Tibial nerve (tissue), 4 donors: Measurements from ENCODE around the gene SERINC1. TPM values are rescaled to one million over a fixed set of nuclear protein-coding genes. Genes with fewer than 3 reads are reported as not detected.
A peak's percentile ranks its signal among the peaks of the same experiment; 100 is the strongest.
"Not testable (repeated sequence)": the region's sequence is repeated elsewhere in the genome, so short reads cannot be mapped to it uniquely, and the experiment has no call there.

Experiments
- DNase-seq, 2 donors: peaks; one replicate each; pipeline ENCODE4 v3.0.0-alpha.2; 2019; ENCODE audit warnings: low spot score in 2 of 2
- H3K27ac ChIP-seq, 4 donors: fragments of 200-600 bp; sonication (generic) in 3 of 4; one replicate each; pipeline ENCODE4 v1.5.1; 2017 to 2019; ENCODE audit warnings: mild to moderate bottlenecking in 1 of 4
- H3K27me3 ChIP-seq, 2 donors: fragments of 200-600 bp; sonication (generic) in 1 of 2; one replicate each; pipeline versions ENCODE4 v1.5.1 to v1.6.0; 2017 to 2019
- H3K36me3 ChIP-seq, 3 donors: fragments of 200-600 bp; sonication (generic); one replicate each; pipeline ENCODE4 v1.5.1; 2018 to 2019
- H3K4me1 ChIP-seq, 4 donors: fragments of 200-600 bp; sonication (generic) in 3 of 4; one replicate each; pipeline ENCODE4 v1.5.1; 2017 to 2019
- H3K4me3 ChIP-seq, 4 donors: fragments of 200-600 bp; sonication (generic) in 3 of 4; one replicate each; pipeline ENCODE4 v1.5.1; 2017 to 2019; ENCODE audit warnings: mild to moderate bottlenecking in 1 of 4, moderate library complexity in 1 of 4
- H3K9me3 ChIP-seq, 4 donors: fragments of 200-600 bp; sonication (generic) in 3 of 4; one replicate each; pipeline ENCODE4 v1.5.1; 2017 to 2019
- CTCF ChIP-seq, 5 experiments: fragments of 200-600 bp in 3 of 5; fragments of 450-650 bp in 2 of 5; sonication (generic) in 3 of 5; IDR thresholded peaks; one replicate each; pipeline ENCODE4 v1.5.1; 2016 to 2019; ENCODE audit warnings: antibody characterized with exemption in 5 of 5, mild to moderate bottlenecking in 3 of 5, moderate library complexity in 2 of 5
- EP300 ChIP-seq, 2 donors: sonication (generic); formaldehyde crosslinking; IDR thresholded peaks; one replicate each; pipeline ENCODE4 v1.6.1; 2017; ENCODE audit warnings: antibody characterized with exemption in 2 of 2, mild to moderate bottlenecking in 1 of 2
- POLR2A ChIP-seq, 2 donors: fragments of 450-650 bp; IDR thresholded peaks; one replicate each; pipeline ENCODE4 v1.6.1; 2017; ENCODE audit warnings: antibody characterized with exemption in 2 of 2, mild to moderate bottlenecking in 2 of 2, moderate library complexity in 2 of 2
- WGBS, 2 donors: methylation state at CpG; one replicate each; pipeline ENCODE4 v1.1.5; 2018; 5-methylcytosine and 5-hydroxymethylcytosine counted together
- total RNA-seq, 4 donors: library from RNA; depleted of rRNA; stranded (reverse); fragments of >200 nt; gene quantifications; one replicate each; pipeline ENCODE4 v1.1.0, GENCODE V29; 2016

Gene SERINC1
- total RNA-seq, 4 donors from 2014 or later, result 167 to 275 (median 248) TPM

GRCh38 chr6:122476131-122476530 lies 4.5 kb upstream of the SERINC1 start:
- peak in 1 of 5 experiments; percentile 22 for TF ChIP-seq CTCF (IDR thresholded peaks at IDR 0.05)
- TF ChIP-seq EP300 (IDR thresholded peaks at IDR 0.05), result no peak
- no peak for DNase-seq
- Histone ChIP-seq H3K27me3 (no peaks in the 10 kb centered on the region), H3K36me3 (no peaks in the 10 kb centered on the region), H3K4me3 (no peak overlapping the region), H3K9me3 (no peaks in the 10 kb centered on the region), H3K4me1 (peaks cover 0 to 10% (median 0%) of the 10 kb centered on the region in 4 donors), H3K27ac (no peak overlapping the region)

GRCh38 chr6:122472022-122472340 lies 374 bp upstream of the SERINC1 start:
- peaks cover 0 to 6% (median 0%) of the 10 kb centered on the region in 3 donors for H3K36me3 ChIP-seq
- H3K27ac ChIP-seq, result peak overlapping the region; percentile 96 to 98 (median 97)
- H3K9me3 ChIP-seq, result no peaks in the 10 kb centered on the region
- DNase-seq, result no peak
- 1 to 4% methylated on average over 8 of the region's 8 CpGs for WGBS, 2 donors
- peak overlapping the region; percentile 59 to 91 (median 82) for H3K4me3 ChIP-seq
- H3K27me3 ChIP-seq, result no peaks in the 10 kb centered on the region
- H3K4me1 ChIP-seq, result peaks cover 0 to 42% (median 13%) of the 10 kb centered on the region in 4 donors
- TF ChIP-seq EP300 (IDR thresholded peaks at IDR 0.05) (no peak), CTCF (IDR thresholded peaks at IDR 0.05) (no peak), POLR2A (IDR thresholded peaks at IDR 0.05) (no peak)

- WGBS, 2 donors, result 83 to 91% methylated on average over 2 of the region's 2 CpGs
- Histone ChIP-seq H3K27ac (no peak overlapping the region), H3K4me3 (no peak overlapping the region), H3K36me3 (peaks cover 0 to 13% (median 0%) of the 10 kb centered on the region in 3 donors), H3K27me3 (no peaks in the 10 kb centered on the region), H3K4me1 (peaks cover 0 to 70% (median 29%) of the 10 kb centered on the region in 4 donors), H3K9me3 (no peaks in the 10 kb centered on the region)
- no peak for DNase-seq
- no peak for TF ChIP-seq CTCF (IDR thresholded peaks at IDR 0.05)
- TF ChIP-seq POLR2A (IDR thresholded peaks at IDR 0.05), result no peak
- no peak for TF ChIP-seq EP300 (IDR thresholded peaks at IDR 0.05)
Measured at GRCh38 chr6:122461885-122462284, 9.7 kb downstream of the SERINC1 start.

- H3K9me3 ChIP-seq, DNase-seq, H3K27me3 ChIP-seq, H3K27ac ChIP-seq, H3K4me3 ChIP-seq: not testable (repeated sequence)
- peaks cover 0 to 24% (median 0%) of the 10 kb centered on the region in 3 donors for H3K36me3 ChIP-seq
- H3K4me1 ChIP-seq, result peaks cover 0 to 74% (median 22%) of the 10 kb centered on the region in 4 donors
- WGBS, 2 donors, result 87 to 98% methylated on average over 8 of the region's 8 CpGs
Measured at GRCh38 chr6:122459865-122460416, 11.7 kb downstream of the SERINC1 start.

- peaks cover 0 to 78% (median 22%) of the 10 kb centered on the region in 4 donors for H3K4me1 ChIP-seq
- no peak overlapping the region for H3K27ac ChIP-seq
- no peaks in the 10 kb centered on the region for H3K27me3 ChIP-seq
- H3K36me3 ChIP-seq, result peaks cover 0 to 31% (median 0%) of the 10 kb centered on the region in 3 donors
- H3K4me3 ChIP-seq, result no peak overlapping the region
- no peaks in the 10 kb centered on the region for H3K9me3 ChIP-seq
- no peak for DNase-seq
- WGBS, 2 donors, result 14 to 19% methylated on average over 2 of the region's 2 CpGs
- TF ChIP-seq CTCF (IDR thresholded peaks at IDR 0.05) (no peak), POLR2A (IDR thresholded peaks at IDR 0.05) (no peak)
Measured at GRCh38 chr6:122459240-122459639, 12.4 kb downstream of the SERINC1 start.

- WGBS, 2 donors, result 91 to 98% methylated on average over 1 of the region's 1 CpG
- no peak for DNase-seq
- Histone ChIP-seq H3K27me3 (no peaks in the 10 kb centered on the region), H3K9me3 (no peaks in the 10 kb centered on the region), H3K36me3 (peaks cover 0 to 42% (median under 1%) of the 10 kb centered on the region in 3 donors), H3K27ac (no peak overlapping the region), H3K4me3 (no peak overlapping the region), H3K4me1 (peaks cover 0 to 79% (median 22%) of the 10 kb centered on the region in 4 donors)
- TF ChIP-seq CTCF (IDR thresholded peaks at IDR 0.05) (no peak), POLR2A (IDR thresholded peaks at IDR 0.05) (no peak), EP300 (IDR thresholded peaks at IDR 0.05) (no peak)
Measured at GRCh38 chr6:122458087-122458486, 13.5 kb downstream of the SERINC1 start.

GRCh38 chr6:122455116-122455515 lies 16.5 kb downstream of the SERINC1 start:
- not testable (repeated sequence) for H3K9me3 ChIP-seq, H3K27ac ChIP-seq, H3K4me3 ChIP-seq, DNase-seq, H3K27me3 ChIP-seq
- H3K4me1 ChIP-seq, result peaks cover 0 to 64% (median 18%) of the 10 kb centered on the region in 4 donors
- H3K36me3 ChIP-seq, result peaks cover 3 to 69% (median 11%) of the 10 kb centered on the region in 3 donors
- 89% methylated on average over 1 of the region's 1 CpG for WGBS, 2 donors
